22Rv1 (cell line): ENCODE results near the gene JUND.

Experiments used
- ZFX ChIP-seq: fragments of 450-650 bp; IDR thresholded peaks from 2 replicates; pipeline ENCODE4 v1.6.1; 2017; ENCODE audit warnings: antibody characterized with exemption, borderline replicate concordance
- TF ChIP-seq, protein P1 (sequence below): fragments of 450-650 bp; IDR thresholded peaks from 2 replicates; pipeline ENCODE4 v1.5.1; 2017; ENCODE audit warnings: mild to moderate bottlenecking

DNA sequence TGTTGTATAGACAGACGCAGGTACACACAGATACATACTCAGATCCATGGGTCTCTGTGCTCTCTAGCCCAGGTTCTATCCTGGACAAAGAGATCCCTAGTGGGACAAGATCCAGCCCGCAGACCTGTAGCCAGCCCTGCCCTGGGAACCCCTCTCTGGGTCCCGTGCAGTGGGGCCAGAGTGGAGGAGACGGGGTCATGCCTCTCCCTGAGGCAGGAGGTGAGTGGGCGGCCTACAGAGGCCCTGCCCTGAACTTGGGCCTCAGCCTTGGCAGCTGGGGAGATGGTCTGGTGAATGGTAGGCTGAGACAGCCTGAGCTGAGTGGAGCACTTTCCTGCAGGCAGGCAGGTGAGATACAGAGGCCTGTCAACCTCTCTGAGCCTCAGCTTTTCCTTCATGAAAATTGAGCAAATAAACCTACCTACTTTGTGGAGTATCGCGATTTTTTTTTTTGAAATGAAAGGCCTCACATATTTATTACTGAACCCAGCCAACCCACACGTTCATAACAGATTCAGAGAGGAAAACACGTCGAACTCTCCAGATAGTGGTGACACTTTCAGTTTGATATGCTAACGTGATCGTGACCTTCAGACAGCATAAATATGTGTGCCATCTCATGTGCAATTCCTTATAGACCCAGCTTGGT lies 3.4 kb upstream of the JUND start:
- TF ChIP-seq, protein P1, sequence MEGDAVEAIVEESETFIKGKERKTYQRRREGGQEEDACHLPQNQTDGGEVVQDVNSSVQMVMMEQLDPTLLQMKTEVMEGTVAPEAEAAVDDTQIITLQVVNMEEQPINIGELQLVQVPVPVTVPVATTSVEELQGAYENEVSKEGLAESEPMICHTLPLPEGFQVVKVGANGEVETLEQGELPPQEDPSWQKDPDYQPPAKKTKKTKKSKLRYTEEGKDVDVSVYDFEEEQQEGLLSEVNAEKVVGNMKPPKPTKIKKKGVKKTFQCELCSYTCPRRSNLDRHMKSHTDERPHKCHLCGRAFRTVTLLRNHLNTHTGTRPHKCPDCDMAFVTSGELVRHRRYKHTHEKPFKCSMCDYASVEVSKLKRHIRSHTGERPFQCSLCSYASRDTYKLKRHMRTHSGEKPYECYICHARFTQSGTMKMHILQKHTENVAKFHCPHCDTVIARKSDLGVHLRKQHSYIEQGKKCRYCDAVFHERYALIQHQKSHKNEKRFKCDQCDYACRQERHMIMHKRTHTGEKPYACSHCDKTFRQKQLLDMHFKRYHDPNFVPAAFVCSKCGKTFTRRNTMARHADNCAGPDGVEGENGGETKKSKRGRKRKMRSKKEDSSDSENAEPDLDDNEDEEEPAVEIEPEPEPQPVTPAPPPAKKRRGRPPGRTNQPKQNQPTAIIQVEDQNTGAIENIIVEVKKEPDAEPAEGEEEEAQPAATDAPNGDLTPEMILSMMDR = no peak
- TF ChIP-seq ZFX = no peak
